GM19463 (cell line): ENCODE results near the gene GNA15.

Experiments used
- ATAC-seq: cut with Tn5 transposase; IDR thresholded peaks from one replicate; pipeline ENCODE4 v1.9.1; 2021; ENCODE audit warnings: mild to moderate bottlenecking, moderate library complexity; ENCODE audit not compliant: unreplicated experiment

GNA15 gene

GRCh38 chr19:3106509-3107141 is 29.2 kb upstream of the GNA15 start:
- ATAC-seq, result no peak

- ATAC-seq, result no peak
Observed at GRCh38 chr19:3107658-3108057, 28.2 kb upstream of the GNA15 start.

- ATAC-seq, result no peak
Observed at GRCh38 chr19:3108775-3109174, 27.1 kb upstream of the GNA15 start.

GRCh38 chr19:3109491-3109890 is 26.3 kb upstream of the GNA15 start:
- ATAC-seq, result no peak

- no peak for ATAC-seq
Observed at GRCh38 chr19:3110126-3110825, 25.6 kb upstream of the GNA15 start.

GRCh38 chr19:3111586-3112247 is 24.1 kb upstream of the GNA15 start:
- ATAC-seq, result no peak

- ATAC-seq, result no peak
Observed at GRCh38 chr19:3112375-3113099, 23.3 kb upstream of the GNA15 start.

GRCh38 chr19:3113100-3114017 is 22.5 kb upstream of the GNA15 start:
- no peak for ATAC-seq

- ATAC-seq, result no peak
Observed at GRCh38 chr19:3114018-3114726, 21.7 kb upstream of the GNA15 start.

- ATAC-seq, result no peak
Observed at GRCh38 chr19:3114811-3115210, 21.0 kb upstream of the GNA15 start.

GRCh38 chr19:3115411-3115810 is 20.4 kb upstream of the GNA15 start:
- ATAC-seq, result no peak

- no peak for ATAC-seq
Observed at GRCh38 chr19:3115916-3116602, 19.8 kb upstream of the GNA15 start.

GRCh38 chr19:3116621-3117020 is 19.2 kb upstream of the GNA15 start:
- ATAC-seq, result no peak

- ATAC-seq, result no peak
Observed at GRCh38 chr19:3117716-3118115, 18.1 kb upstream of the GNA15 start.

GRCh38 chr19:3118232-3119070 is 17.4 kb upstream of the GNA15 start:
- no peak for ATAC-seq

GRCh38 chr19:3119071-3119595 is 16.7 kb upstream of the GNA15 start:
- no peak for ATAC-seq

- no peak for ATAC-seq
Observed at GRCh38 chr19:3119693-3120380, 16.0 kb upstream of the GNA15 start.
